ENCODE measurements around the gene ERC2.

- TF ChIP-seq CTCF (IDR thresholded peaks at IDR 0.05) (no peak), EP300 (IDR thresholded peaks at IDR 0.05) (no peak), POLR2A (IDR thresholded peaks at IDR 0.05) (no peak)
Measured at GRCh38 chr3:55731741-55732140, 736.5 kb downstream of the ERC2 start.

All from ovary (tissue), 3 donors.